ENCODE measurements around the gene CACNA2D1.

Gene CACNA2D1

DNA sequence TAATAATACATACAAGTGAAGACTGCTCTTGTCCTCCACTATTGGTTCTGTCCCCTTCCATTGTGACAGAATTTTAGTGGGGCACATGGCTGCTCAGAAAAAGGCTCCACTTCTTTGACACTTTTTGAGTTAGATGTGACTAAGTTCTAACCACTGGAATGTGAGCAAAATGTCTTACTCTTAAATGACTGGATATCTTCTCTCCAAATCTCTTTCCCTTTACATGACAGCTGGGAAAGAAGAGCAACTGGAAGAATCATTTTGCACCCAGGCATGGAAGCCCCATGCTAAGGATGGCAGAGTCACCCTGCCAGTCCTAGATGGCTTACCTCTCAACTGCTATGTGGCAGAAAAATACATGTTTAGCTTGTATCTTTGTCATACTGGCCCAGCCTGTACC is 97.7 kb downstream of the CACNA2D1 start:
- DNase-seq (ENCODE audit: extremely low read depth, low read depth) = no peak
- TF ChIP-seq, protein P1, sequence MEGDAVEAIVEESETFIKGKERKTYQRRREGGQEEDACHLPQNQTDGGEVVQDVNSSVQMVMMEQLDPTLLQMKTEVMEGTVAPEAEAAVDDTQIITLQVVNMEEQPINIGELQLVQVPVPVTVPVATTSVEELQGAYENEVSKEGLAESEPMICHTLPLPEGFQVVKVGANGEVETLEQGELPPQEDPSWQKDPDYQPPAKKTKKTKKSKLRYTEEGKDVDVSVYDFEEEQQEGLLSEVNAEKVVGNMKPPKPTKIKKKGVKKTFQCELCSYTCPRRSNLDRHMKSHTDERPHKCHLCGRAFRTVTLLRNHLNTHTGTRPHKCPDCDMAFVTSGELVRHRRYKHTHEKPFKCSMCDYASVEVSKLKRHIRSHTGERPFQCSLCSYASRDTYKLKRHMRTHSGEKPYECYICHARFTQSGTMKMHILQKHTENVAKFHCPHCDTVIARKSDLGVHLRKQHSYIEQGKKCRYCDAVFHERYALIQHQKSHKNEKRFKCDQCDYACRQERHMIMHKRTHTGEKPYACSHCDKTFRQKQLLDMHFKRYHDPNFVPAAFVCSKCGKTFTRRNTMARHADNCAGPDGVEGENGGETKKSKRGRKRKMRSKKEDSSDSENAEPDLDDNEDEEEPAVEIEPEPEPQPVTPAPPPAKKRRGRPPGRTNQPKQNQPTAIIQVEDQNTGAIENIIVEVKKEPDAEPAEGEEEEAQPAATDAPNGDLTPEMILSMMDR (IDR thresholded peaks at IDR 0.05; ENCODE audit: low read depth, low read length, missing control alignments) = no peak
- no peak overlapping the region for H3K4me3 ChIP-seq (replicated peaks; ENCODE audit: low read depth, low read length)

DNA sequence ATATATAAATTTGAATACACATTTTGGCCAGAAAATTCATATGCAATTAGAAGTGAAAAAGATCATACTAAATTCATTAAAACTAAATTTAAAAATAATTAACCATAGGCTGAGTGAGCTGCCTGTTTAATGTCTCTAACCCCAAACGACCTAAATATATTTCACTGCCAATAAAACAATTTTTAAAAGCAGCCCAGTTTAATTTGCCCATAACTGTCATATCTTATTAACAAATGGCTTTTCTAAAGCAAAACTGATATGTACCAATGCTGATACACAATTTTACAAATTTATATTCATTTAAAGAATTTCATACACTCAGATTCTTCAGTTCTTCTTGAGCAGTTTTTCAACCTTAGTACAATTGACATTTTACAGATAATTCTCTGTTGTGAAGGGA is 99.9 kb downstream of the CACNA2D1 start:
- TF ChIP-seq, protein P1 (IDR thresholded peaks at IDR 0.05; ENCODE audit: low read depth, low read length, missing control alignments) = no peak

DNA sequence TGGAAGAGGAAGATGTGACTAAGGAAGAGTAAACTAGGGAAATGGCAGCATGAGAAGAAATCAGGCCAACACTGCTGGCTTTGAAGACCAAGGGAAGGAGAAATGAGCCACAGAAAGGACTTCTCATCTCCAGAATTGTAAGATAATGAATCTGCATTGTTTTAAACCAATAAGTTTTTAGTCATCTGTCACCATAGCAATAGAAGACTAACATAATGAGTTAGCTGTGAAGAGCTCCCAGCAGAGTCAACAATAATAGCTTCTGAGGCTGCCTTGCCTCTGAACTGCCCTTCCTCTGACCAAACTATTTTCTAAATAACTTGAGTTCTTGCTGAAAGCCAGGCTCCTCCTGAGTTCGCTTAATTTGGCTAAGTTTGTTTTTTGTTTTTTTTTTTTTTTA is 103.6 kb downstream of the CACNA2D1 start:
- DNase-seq (ENCODE audit: extremely low read depth, low read depth) = no peak
- TF ChIP-seq, protein P1 (IDR thresholded peaks at IDR 0.05; ENCODE audit: low read depth, low read length, missing control alignments) = no peak
- no peak overlapping the region for H3K4me3 ChIP-seq (replicated peaks; ENCODE audit: low read depth, low read length)

More for the DNA sequence above, 99.9 kb downstream of the CACNA2D1 start:
- H3K4me3 ChIP-seq (replicated peaks; ENCODE audit: low read depth, low read length) = no peak overlapping the region
- DNase-seq (ENCODE audit: extremely low read depth, low read depth) = no peak

DNA sequence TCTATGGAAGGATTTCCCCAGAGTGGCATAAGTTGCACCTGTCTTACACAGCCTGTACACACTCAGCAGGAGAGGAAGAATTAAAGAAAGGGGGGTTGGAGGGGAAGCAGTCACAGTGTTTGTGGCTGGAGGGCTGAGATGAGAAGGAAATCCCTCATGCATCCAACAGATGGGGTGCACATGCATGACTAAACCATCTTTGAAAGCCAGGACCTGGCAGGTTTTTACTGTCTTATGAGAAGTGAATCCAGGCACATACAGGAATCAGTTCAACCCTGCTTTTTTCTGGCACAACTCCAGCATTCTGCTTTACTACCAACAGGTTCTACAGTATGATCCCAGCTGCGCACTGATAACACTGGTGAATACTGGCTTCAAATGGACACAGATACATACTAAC is 107.7 kb downstream of the CACNA2D1 start:
- TF ChIP-seq, protein P1 (IDR thresholded peaks at IDR 0.05; ENCODE audit: low read depth, low read length, missing control alignments) = no peak
- peak; percentile 91 for DNase-seq (ENCODE audit: extremely low read depth, low read depth)
- H3K4me3 ChIP-seq (replicated peaks; ENCODE audit: low read depth, low read length) = no peak overlapping the region

DNA sequence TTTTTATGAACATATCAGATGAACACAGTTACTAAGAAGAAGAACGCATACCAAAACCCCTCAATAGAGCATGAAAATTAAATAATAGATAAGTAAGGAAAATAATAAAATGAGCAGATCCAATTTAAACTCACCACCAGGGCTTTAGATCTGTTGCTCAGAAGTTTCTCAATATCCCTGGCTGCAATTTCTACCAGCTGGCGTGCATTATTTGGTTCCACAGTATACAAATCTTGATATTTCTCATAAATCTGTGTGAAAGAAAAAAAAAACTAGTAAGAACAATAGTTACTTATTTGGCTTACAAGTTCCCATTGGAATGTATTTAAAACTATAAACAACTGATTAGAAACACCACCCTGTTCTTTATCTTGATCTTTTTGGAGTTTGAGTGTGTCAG is 108.6 kb downstream of the CACNA2D1 start:
- no peak for DNase-seq (ENCODE audit: extremely low read depth, low read depth)
- TF ChIP-seq, protein P1 (IDR thresholded peaks at IDR 0.05; ENCODE audit: low read depth, low read length, missing control alignments) = no peak
- no peak overlapping the region for H3K4me3 ChIP-seq (replicated peaks; ENCODE audit: low read depth, low read length)

DNA sequence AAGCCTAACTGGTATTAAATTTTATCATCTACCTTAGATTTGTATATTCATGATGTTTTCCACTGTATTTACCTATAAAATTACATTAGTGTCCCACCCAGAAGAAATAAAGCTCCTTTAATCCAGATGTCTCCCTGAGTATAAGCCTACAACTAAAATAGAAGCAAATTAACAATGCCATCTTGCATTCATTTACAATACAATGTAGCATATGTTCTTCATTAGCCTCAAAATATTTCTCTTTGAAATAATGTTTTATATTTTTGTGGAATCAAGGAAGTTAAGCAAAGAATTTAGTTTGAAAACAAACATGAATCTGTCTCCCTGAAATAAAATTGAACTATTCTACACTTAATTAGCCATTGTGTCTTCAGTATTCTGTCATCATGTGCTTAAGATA is 112.3 kb downstream of the CACNA2D1 start:
- TF ChIP-seq, protein P1 (IDR thresholded peaks at IDR 0.05; ENCODE audit: low read depth, low read length, missing control alignments) = no peak
- DNase-seq (ENCODE audit: extremely low read depth, low read depth) = no peak
- H3K4me3 ChIP-seq (replicated peaks; ENCODE audit: low read depth, low read length) = no peak overlapping the region

DNA sequence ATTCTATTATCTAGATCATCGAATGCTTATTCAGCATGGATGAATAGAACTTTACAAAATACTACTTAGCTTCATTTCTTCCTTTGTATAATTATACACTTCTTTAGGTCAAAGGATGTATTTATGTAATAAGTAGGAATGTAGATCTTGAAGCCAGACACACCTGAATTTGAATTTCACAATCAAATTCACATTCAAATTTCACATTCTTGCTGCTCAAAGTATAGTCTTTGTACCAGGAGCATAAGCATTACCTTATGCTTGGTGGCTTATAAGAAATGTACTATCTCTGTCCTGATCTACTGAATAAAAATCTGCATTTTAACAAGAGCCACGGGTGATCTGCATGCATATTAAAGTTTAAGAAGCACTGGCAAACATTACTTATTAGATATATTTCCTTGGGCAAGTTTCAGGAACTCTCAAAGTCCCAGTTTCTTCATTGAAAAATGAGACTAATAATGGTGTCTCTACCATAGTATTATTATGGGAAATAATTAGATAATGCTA is 112.8 kb downstream of the CACNA2D1 start:
- TF ChIP-seq, protein P1 (IDR thresholded peaks at IDR 0.05; ENCODE audit: low read depth, low read length, missing control alignments) = no peak
- no peak overlapping the region for H3K4me3 ChIP-seq (replicated peaks; ENCODE audit: low read depth, low read length)
- no peak for DNase-seq (ENCODE audit: extremely low read depth, low read depth)
